GM12892 (cell line): Measurements from ENCODE around the gene IFNLR1.

ENCODE experiments used
- DNase-seq: peaks from one replicate; pipeline ENCODE4 v3.0.0; 2011; ENCODE audit not compliant: insufficient read length
- FAIRE-seq: peaks from 2 replicates; lab custom pipeline; 2011; peaks lifted over from hg19 to GRCh38; lab: Jason Lieb, UNC
- POLR2A ChIP-seq: IDR thresholded peaks from 2 replicates; pipeline ENCODE4 v1.6.1; 2011; ENCODE audit warnings: low read depth, low read length, control low read depth
- POLR2AphosphoS5 ChIP-seq: IDR thresholded peaks from 2 replicates; pipeline ENCODE4 v1.6.1; 2011; ENCODE audit warnings: low read depth, low read length, control low read depth
- TAF1 ChIP-seq: IDR thresholded peaks from 2 replicates; pipeline ENCODE4 v1.6.1; 2011; ENCODE audit warnings: low read depth, mild to moderate bottlenecking, control low read depth, low read length, borderline replicate concordance

IFNLR1 gene

GRCh38 chr1:24125456-24125855, 61.6 kb downstream of the IFNLR1 start:
- DNase-seq (no peak), FAIRE-seq (no peak)
- TF ChIP-seq POLR2AphosphoS5, result no peak
- no peak for TF ChIP-seq TAF1
- TF ChIP-seq POLR2A, result no peak

GRCh38 chr1:24124980-24125379, 62.1 kb downstream of the IFNLR1 start:
- TF ChIP-seq TAF1, result no peak
- no peak for TF ChIP-seq POLR2A
- TF ChIP-seq POLR2AphosphoS5, result no peak
- no peak for FAIRE-seq
- no peak for DNase-seq

- DNase-seq (no peak), FAIRE-seq (no peak)
- no peak for TF ChIP-seq POLR2A
- no peak for TF ChIP-seq TAF1
- no peak for TF ChIP-seq POLR2AphosphoS5
Measured at GRCh38 chr1:24123611-24124010, 63.5 kb downstream of the IFNLR1 start.

- no peak for DNase-seq
- TF ChIP-seq POLR2A (no peak), POLR2AphosphoS5 (no peak), TAF1 (no peak)
- FAIRE-seq, result no peak
Measured at GRCh38 chr1:24122776-24123175, 64.3 kb downstream of the IFNLR1 start.

GRCh38 chr1:24121406-24121805, 65.7 kb downstream of the IFNLR1 start:
- FAIRE-seq, result no peak

GRCh38 chr1:24120965-24121364, 66.1 kb downstream of the IFNLR1 start:
- TF ChIP-seq TAF1 (no peak), POLR2A (no peak), POLR2AphosphoS5 (no peak)
- DNase-seq (no peak), FAIRE-seq (no peak)

More at GRCh38 chr1:24121406-24121805, 65.7 kb downstream of the IFNLR1 start:
- TF ChIP-seq TAF1 (no peak), POLR2AphosphoS5 (no peak), POLR2A (no peak)
- DNase-seq, result no peak

GRCh38 chr1:24119859-24120756, 67.0 kb downstream of the IFNLR1 start:
- TF ChIP-seq TAF1, result no peak
- no peak for TF ChIP-seq POLR2AphosphoS5
- no peak for TF ChIP-seq POLR2A
- FAIRE-seq (no peak), DNase-seq (no peak)

- DNase-seq (no peak), FAIRE-seq (no peak)
- TF ChIP-seq POLR2AphosphoS5 (no peak), TAF1 (no peak), POLR2A (no peak)
Measured at GRCh38 chr1:24119489-24119858, 67.6 kb downstream of the IFNLR1 start.

- TF ChIP-seq POLR2AphosphoS5, result no peak
- no peak for TF ChIP-seq POLR2A
- TF ChIP-seq TAF1, result no peak
- FAIRE-seq (no peak), DNase-seq (no peak)
Measured at GRCh38 chr1:24118410-24119242, 68.5 kb downstream of the IFNLR1 start.

- no peak for DNase-seq
- TF ChIP-seq POLR2AphosphoS5 (no peak), TAF1 (no peak), POLR2A (no peak)
- no peak for FAIRE-seq
Measured at GRCh38 chr1:24117722-24118409, 69.2 kb downstream of the IFNLR1 start.

- DNase-seq (no peak), FAIRE-seq (no peak)
- no peak for TF ChIP-seq POLR2A
- no peak for TF ChIP-seq POLR2AphosphoS5
- no peak for TF ChIP-seq TAF1
Measured at GRCh38 chr1:24117132-24117531, 70.0 kb downstream of the IFNLR1 start.
